ENCODE measurements around the gene FAM234B. TPM values are rescaled to one million over a fixed set of nuclear protein-coding genes. Genes with fewer than 3 reads are reported as not detected.

FAM234B gene
- total RNA-seq, 1 experiment from 2014 or later: 5.7 TPM

DNA sequence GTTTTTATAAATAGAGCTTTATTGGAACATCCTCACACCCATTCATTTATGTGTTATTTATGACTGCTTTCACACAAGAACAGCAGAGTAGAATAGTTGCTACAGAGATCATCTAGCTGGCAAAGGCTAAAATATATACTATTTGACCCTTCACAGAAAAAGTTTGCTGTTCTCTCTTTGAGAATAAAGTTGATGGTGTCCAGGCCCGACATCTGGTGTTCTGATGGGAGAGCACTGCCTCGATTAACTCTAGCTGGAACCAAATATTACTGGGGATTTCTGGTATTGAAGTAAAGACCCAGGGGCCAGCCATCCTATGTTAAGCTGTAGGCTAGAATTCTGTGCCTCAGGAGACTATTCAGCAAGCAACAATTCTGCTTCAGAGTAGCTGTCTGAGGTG, 21.8 kb downstream of the FAM234B start:
- no peaks in the 10 kb centered on the region for H3K27me3 Mint-ChIP-seq (ENCODE audit: insufficient read depth, unreplicated experiment)

GRCh38 chr12:13066459-13066858, 22.3 kb downstream of the FAM234B start:
- no TSS peak for BruUV-seq (replicated peaks)
- no peaks in the 10 kb centered on the region for H3K9me3 Mint-ChIP-seq (ENCODE audit: unreplicated experiment)
- POLR2A ChIA-PET: interaction anchor here (0.6 to 1.1 kb wide), 2 partner anchors 14 to 156 kb away, joined by 3 to 4 read pairs; no protein-coding TSS in a partner anchor
- no peak for TF ChIP-seq CTCF (IDR thresholded peaks at IDR 0.05; ENCODE audit: unreplicated experiment)
- H3K4me3 Mint-ChIP-seq (ENCODE audit: unreplicated experiment): no peak overlapping the region
- H3K27me3 Mint-ChIP-seq (ENCODE audit: insufficient read depth, unreplicated experiment): no peaks in the 10 kb centered on the region
- CTCF ChIA-PET: interaction anchor here (0.8 kb wide), 1 partner anchor 8 kb away, joined by 3 read pairs; no protein-coding TSS in a partner anchor
- H3K4me1 Mint-ChIP-seq (ENCODE audit: insufficient read depth, unreplicated experiment): peaks cover 7% of the 10 kb centered on the region
- no peak for DNase-seq (ENCODE audit: unreplicated experiment)
- H3K27ac Mint-ChIP-seq (ENCODE audit: low read depth, unreplicated experiment): no peak overlapping the region
- intact Hi-C loops (cut with micrococcal nuclease): no loop called here
- H3K36me3 Mint-ChIP-seq (ENCODE audit: insufficient read depth, unreplicated experiment): peaks cover 7% of the 10 kb centered on the region

More for the DNA sequence above, 21.8 kb downstream of the FAM234B start:
- no peak for TF ChIP-seq CTCF (IDR thresholded peaks at IDR 0.05; ENCODE audit: unreplicated experiment)
- no peak for DNase-seq (ENCODE audit: unreplicated experiment)
- ChIA-PET POLR2A (interaction anchor here (0.9 to 1.1 kb wide), 3 partner anchors 10 to 21 kb away, joined by 3 read pairs; no protein-coding TSS in a partner anchor), CTCF (interaction anchor here (0.6 to 1.3 kb wide), 4 partner anchors 10 to 144 kb away, joined by 3 to 6 read pairs (median 3); partner anchors contain the start of gene FAM234B)
- Mint-ChIP-seq H3K36me3 (ENCODE audit: insufficient read depth, unreplicated experiment) (peaks cover 7% of the 10 kb centered on the region), H3K9me3 (ENCODE audit: unreplicated experiment) (no peaks in the 10 kb centered on the region), H3K4me3 (ENCODE audit: unreplicated experiment) (no peak overlapping the region), H3K27ac (ENCODE audit: low read depth, unreplicated experiment) (no peak overlapping the region), H3K4me1 (ENCODE audit: insufficient read depth, unreplicated experiment) (peaks cover 3% of the 10 kb centered on the region)
- no TSS peak for BruUV-seq (replicated peaks)
- intact Hi-C loops (cut with micrococcal nuclease): no loop called here

GRCh38 chr12:13067322-13067721, 23.1 kb downstream of the FAM234B start:
- POLR2A ChIA-PET: interaction anchor here (0.6 kb wide), 1 partner anchor 155 kb away, joined by 4 read pairs; no protein-coding TSS in a partner anchor
- TF ChIP-seq CTCF (IDR thresholded peaks at IDR 0.05; ENCODE audit: unreplicated experiment): no peak
- CTCF ChIA-PET: interaction anchor here (0.8 kb wide), 1 partner anchor 9 kb away, joined by 3 read pairs; no protein-coding TSS in a partner anchor
- intact Hi-C loops (cut with micrococcal nuclease): no loop called here
- no TSS peak for BruUV-seq (replicated peaks)
- no peaks in the 10 kb centered on the region for H3K27me3 Mint-ChIP-seq (ENCODE audit: insufficient read depth, unreplicated experiment)
- no peak for DNase-seq (ENCODE audit: unreplicated experiment)
- H3K4me3 Mint-ChIP-seq (ENCODE audit: unreplicated experiment): no peak overlapping the region
- H3K9me3 Mint-ChIP-seq (ENCODE audit: unreplicated experiment): no peaks in the 10 kb centered on the region
- H3K27ac Mint-ChIP-seq (ENCODE audit: low read depth, unreplicated experiment): no peak overlapping the region
- peaks cover 12% of the 10 kb centered on the region for H3K4me1 Mint-ChIP-seq (ENCODE audit: insufficient read depth, unreplicated experiment)
- H3K36me3 Mint-ChIP-seq (ENCODE audit: insufficient read depth, unreplicated experiment): peaks cover 4% of the 10 kb centered on the region

GRCh38 chr12:13069380-13069779, 25.2 kb downstream of the FAM234B start:
- no peaks in the 10 kb centered on the region for H3K27me3 Mint-ChIP-seq (ENCODE audit: insufficient read depth, unreplicated experiment)
- DNase-seq (ENCODE audit: unreplicated experiment): no peak
- intact Hi-C loops (cut with micrococcal nuclease): no loop called here
- H3K27ac Mint-ChIP-seq (ENCODE audit: low read depth, unreplicated experiment): no peak overlapping the region
- H3K9me3 Mint-ChIP-seq (ENCODE audit: unreplicated experiment): no peaks in the 10 kb centered on the region
- H3K36me3 Mint-ChIP-seq (ENCODE audit: insufficient read depth, unreplicated experiment): no peaks in the 10 kb centered on the region
- no TSS peak for BruUV-seq (replicated peaks)
- CTCF ChIA-PET: interaction anchor here (0.6 to 1.2 kb wide), 2 partner anchors 19 to 28 kb away, joined by 4 to 5 read pairs; no protein-coding TSS in a partner anchor
- POLR2A ChIA-PET: interaction anchor here (1.1 kb wide), 1 partner anchor 23 kb away, joined by 4 read pairs; no protein-coding TSS in a partner anchor
- H3K4me1 Mint-ChIP-seq (ENCODE audit: insufficient read depth, unreplicated experiment): peaks cover 26% of the 10 kb centered on the region
- no peak overlapping the region for H3K4me3 Mint-ChIP-seq (ENCODE audit: unreplicated experiment)
- TF ChIP-seq CTCF (IDR thresholded peaks at IDR 0.05; ENCODE audit: unreplicated experiment): no peak
